ENCODE results near the gene LEMD1. TPM values are rescaled to one million over a fixed set of nuclear protein-coding genes. Genes with fewer than 3 reads are reported as not detected.
A peak's percentile ranks its signal among the peaks of the same experiment; 100 is the strongest.

The LEMD1 gene
- total RNA-seq, 2 donors from 2014 or later, result 1.4 TPM; not detected in 1

- DNase-seq (ENCODE audit: low spot score in 2 of 2), result peak in 1 of 2 donors; percentile 34
- ATAC-seq, result peak; percentile 64 to 85
Observed at GRCh38 chr1:205449750-205450443, 28.0 kb upstream of the LEMD1 start.

DNA sequence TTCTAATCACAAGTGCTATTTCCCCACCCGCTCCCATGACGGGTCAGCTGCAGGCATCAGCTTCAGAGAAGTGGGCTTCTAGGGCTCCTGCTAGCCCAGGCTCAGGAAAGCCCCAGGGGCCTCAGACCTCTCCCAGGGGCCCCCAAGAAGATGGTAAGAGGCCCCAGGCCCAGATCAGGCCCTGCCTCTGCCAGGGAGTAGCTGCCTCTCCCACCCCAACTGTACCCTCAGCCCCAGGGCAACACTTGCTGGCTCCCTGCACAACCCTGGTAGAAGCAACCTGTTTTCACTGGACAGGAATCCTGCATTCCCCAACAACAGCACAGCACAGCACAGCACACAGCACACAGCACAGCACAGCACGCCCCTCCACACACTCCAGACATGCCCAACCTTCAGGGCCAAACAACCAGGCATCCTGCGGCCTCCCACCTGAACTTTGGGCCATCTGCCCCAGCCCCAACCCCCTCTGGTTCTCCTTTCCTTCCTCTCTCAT lies 27.4 kb upstream of the LEMD1 start:
- DNase-seq (ENCODE audit: low spot score in 2 of 2), result no peak
- peak in 1 of 2 donors; percentile 7 for ATAC-seq
- H3K36me3 Mint-ChIP-seq, result no peaks in the 10 kb centered on the region
- H3K27ac Mint-ChIP-seq, result peak overlapping the region in 1 of 2 donors; percentile 96
- H3K9me3 Mint-ChIP-seq, result no peaks in the 10 kb centered on the region

More at GRCh38 chr1:205449750-205450443, 28.0 kb upstream of the LEMD1 start:
- Mint-ChIP-seq H3K36me3 (no peaks in the 10 kb centered on the region), H3K27ac (peak overlapping the region in 1 of 2 donors; percentile 96), H3K9me3 (no peaks in the 10 kb centered on the region)

GRCh38 chr1:205448540-205449253 lies 26.8 kb upstream of the LEMD1 start:
- DNase-seq (ENCODE audit: low spot score in 2 of 2), result no peak
- no peak for ATAC-seq
- H3K9me3 Mint-ChIP-seq, result no peaks in the 10 kb centered on the region
- no peaks in the 10 kb centered on the region for H3K36me3 Mint-ChIP-seq
- H3K27ac Mint-ChIP-seq, result peak overlapping the region in 1 of 2 donors; percentile 81

- Mint-ChIP-seq H3K27ac (no peak overlapping the region), H3K36me3 (no peaks in the 10 kb centered on the region), H3K9me3 (no peaks in the 10 kb centered on the region)
- ATAC-seq (no peak), DNase-seq (ENCODE audit: low spot score in 2 of 2) (no peak)
Observed at GRCh38 chr1:205447457-205448341, 25.8 kb upstream of the LEMD1 start.

- no peak for DNase-seq (ENCODE audit: low spot score in 2 of 2)
- no peak for ATAC-seq
Observed at GRCh38 chr1:205446828-205447227, 25.0 kb upstream of the LEMD1 start.

GRCh38 chr1:205445646-205445935 lies 23.7 kb upstream of the LEMD1 start:
- Mint-ChIP-seq H3K36me3 (no peaks in the 10 kb centered on the region), H3K27ac (no peak overlapping the region), H3K9me3 (no peaks in the 10 kb centered on the region)
- DNase-seq (ENCODE audit: low spot score in 2 of 2) (no peak), ATAC-seq (no peak)

More at GRCh38 chr1:205446828-205447227, 25.0 kb upstream of the LEMD1 start:
- Mint-ChIP-seq H3K9me3 (no peaks in the 10 kb centered on the region), H3K27ac (no peak overlapping the region), H3K36me3 (no peaks in the 10 kb centered on the region)

DNA sequence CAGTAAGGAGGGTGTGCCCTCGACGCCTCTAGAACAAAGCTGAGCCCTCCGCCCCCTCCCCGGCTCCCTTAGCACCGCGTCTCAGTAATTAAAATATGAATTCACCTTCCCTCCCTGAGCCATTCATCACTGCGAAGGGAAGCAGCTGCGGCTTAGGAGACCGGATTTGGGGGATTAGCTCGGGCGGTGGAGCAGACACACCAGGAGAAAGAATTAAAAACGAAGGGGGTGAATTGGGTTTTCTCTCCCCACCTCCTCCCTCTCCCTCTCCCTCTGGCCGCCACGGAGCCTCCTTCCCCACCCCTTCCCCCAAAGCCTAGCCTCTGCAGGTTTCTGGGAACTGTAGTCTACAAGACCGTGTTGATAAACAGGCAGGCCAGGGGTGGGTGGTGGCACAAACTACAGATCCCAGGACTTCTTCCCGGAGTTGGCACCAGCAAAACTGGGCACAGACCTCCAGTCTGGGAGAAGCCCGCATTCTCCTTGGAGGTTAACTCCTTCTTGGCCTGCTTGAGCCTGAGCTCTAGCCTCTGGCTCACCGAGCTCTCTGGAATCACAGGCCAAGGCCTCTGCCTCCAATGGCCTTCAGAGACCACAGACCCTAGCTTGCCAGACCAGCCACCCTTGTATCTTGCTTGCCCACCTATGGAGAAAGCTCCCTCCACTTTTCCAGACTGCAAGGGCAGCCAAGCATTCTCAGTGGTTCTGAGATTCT lies 23.2 kb upstream of the LEMD1 start:
- Mint-ChIP-seq H3K36me3 (no peaks in the 10 kb centered on the region), H3K27ac (no peak overlapping the region), H3K9me3 (no peaks in the 10 kb centered on the region)
- ATAC-seq, result no peak
- DNase-seq (ENCODE audit: low spot score in 2 of 2), result no peak

GRCh38 chr1:205444300-205444930 lies 22.6 kb upstream of the LEMD1 start:
- H3K36me3 Mint-ChIP-seq, result no peaks in the 10 kb centered on the region
- DNase-seq (ENCODE audit: low spot score in 2 of 2), result no peak
- no peak overlapping the region for H3K27ac Mint-ChIP-seq

DNA sequence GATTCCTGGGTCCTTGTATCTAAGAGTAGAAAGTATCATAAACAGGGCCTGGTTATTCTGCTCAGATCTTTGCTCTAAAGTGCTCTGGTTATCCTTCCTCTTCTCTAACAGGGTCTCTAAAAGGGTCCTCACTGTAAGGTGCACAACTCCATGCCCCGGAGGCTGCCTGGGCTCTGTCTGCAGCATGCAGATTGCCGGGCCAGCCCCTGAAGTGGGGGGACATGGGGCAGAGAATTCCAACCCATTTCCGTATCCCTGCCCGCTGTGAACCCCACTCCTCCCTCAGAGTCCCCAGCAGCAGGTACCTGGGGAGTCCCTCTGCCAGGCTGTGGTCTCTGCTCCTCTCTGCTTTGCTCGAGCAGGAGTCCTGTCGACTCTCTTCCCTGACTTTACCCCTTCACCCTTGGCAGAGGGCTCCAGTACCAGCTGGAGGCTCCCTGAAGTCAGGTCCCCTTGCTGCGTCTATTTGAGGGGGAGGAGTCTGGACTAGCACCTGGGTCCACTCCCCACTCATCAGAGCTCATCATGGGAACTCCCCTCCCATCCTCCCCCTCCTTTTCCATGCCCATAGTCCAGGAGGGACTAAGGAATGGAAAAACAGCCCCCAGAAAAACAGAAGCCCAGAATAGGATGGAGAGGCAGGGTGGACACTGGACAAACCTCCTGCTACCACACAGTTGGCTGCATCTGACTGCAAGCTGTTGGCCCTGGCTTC lies 21.9 kb upstream of the LEMD1 start:
- ATAC-seq (no peak), DNase-seq (ENCODE audit: low spot score in 2 of 2) (no peak)
- H3K36me3 Mint-ChIP-seq, result no peaks in the 10 kb centered on the region
- no peak overlapping the region for H3K27ac Mint-ChIP-seq
- no peaks in the 10 kb centered on the region for H3K9me3 Mint-ChIP-seq

More at GRCh38 chr1:205444300-205444930, 22.6 kb upstream of the LEMD1 start:
- no peaks in the 10 kb centered on the region for H3K9me3 Mint-ChIP-seq
- no peak for ATAC-seq

- Mint-ChIP-seq H3K9me3 (no peaks in the 10 kb centered on the region), H3K36me3 (no peaks in the 10 kb centered on the region), H3K27ac (no peak overlapping the region)
- ATAC-seq, result no peak
- DNase-seq (ENCODE audit: low spot score in 2 of 2), result no peak
Observed at GRCh38 chr1:205442051-205442725, 20.3 kb upstream of the LEMD1 start.

GRCh38 chr1:205441716-205442050 lies 19.8 kb upstream of the LEMD1 start:
- Mint-ChIP-seq H3K9me3 (no peaks in the 10 kb centered on the region), H3K27ac (no peak overlapping the region), H3K36me3 (no peaks in the 10 kb centered on the region)
- ATAC-seq, result no peak
- DNase-seq (ENCODE audit: low spot score in 2 of 2), result no peak

DNA sequence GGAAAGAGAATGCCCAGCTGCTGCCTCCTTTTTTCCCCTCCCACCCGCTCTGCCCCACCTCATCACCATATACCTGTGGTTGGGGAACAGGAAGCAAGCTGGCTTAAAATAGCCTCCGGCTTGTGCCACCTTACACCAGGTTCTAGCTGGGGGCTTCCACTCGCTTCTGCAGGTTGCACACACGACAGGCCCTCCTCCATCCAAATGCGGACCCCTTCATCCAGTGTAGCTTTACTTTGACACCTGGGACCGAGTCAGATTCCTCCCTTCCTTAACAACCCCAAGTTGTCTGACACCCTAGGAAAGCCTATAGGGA lies 19.4 kb upstream of the LEMD1 start:
- no peak for ATAC-seq
- peak overlapping the region; percentile 85 to 94 for H3K27ac Mint-ChIP-seq
- no peak for DNase-seq (ENCODE audit: low spot score in 2 of 2)
- H3K36me3 Mint-ChIP-seq, result no peaks in the 10 kb centered on the region
- H3K9me3 Mint-ChIP-seq, result no peaks in the 10 kb centered on the region

GRCh38 chr1:205440476-205441317 lies 18.8 kb upstream of the LEMD1 start:
- Mint-ChIP-seq H3K36me3 (no peaks in the 10 kb centered on the region), H3K27ac (peak overlapping the region; percentile 85 to 94), H3K9me3 (no peaks in the 10 kb centered on the region)
- ATAC-seq (peak; percentile 96 to 98), DNase-seq (ENCODE audit: low spot score in 2 of 2) (peak; percentile 58 to 67)

DNA sequence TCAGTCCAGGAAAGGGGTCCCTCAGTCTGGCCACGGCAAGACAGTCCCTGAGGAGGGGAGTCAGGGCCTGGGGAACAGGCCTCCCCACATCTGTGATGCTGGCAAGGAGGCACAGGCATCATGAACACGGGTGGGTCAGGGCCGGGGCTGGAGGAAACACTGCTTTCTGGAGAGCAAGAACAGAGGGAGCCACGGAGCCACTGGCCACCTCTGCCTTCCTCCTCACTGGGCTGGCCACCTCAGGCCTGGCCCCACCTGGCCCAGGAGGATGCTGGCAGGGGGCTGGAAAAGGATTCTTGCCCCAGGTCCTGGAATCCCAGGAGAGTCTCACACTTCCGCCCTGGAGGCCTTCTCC lies 18.2 kb upstream of the LEMD1 start:
- DNase-seq (ENCODE audit: low spot score in 2 of 2) (no peak), ATAC-seq (no peak)
- Mint-ChIP-seq H3K9me3 (no peaks in the 10 kb centered on the region), H3K27ac (peak overlapping the region; percentile 85 to 94), H3K36me3 (no peaks in the 10 kb centered on the region)
